Embryonic facial prominence (tissue), 1 donor: Measurements from ENCODE around the gene CACUL1.

ENCODE experiments used
- DNase-seq: peaks from one replicate; pipeline ENCODE4 v3.0.0-alpha.2; 2016; ENCODE audit errors: extremely low spot score

The CACUL1 gene

GRCh38 chr10:118638680-118639079 is 116.1 kb downstream of the CACUL1 start:
- DNase-seq, result no peak

DNA sequence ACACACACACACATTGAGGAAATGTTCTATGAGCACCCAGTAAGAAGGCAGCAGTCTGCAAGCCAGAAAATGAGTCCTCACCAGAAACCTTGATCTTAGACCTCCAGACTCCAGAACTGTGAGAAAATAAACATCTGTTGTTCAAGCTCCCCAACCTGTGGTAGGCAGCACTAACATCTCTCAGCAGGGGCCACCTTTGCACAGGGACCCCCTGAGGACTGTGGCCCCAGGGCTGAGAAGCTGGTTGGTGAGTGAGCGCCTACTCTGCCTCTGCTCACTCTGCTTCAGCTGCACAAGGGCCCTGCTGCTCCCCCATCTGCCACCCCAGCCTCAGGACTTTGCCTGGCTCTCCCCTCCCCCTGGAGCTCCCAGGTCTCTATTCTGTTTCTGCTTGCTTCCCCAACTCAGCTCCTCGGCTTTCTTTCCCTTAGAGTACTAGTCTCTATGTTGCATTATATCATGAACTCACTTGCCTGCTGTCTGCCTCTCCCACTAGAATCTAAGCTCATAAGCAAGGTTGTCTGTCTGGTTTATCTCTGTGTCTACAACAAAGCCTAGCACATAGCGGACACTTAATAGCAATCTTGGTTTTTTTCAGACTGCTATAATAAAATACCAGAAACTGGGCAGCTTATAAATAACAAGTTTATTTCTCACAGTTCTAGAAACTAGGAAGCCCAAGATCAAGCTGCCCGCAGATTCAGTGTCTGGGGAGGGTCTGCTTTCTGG is 118.9 kb downstream of the CACUL1 start:
- no peak for DNase-seq

DNA sequence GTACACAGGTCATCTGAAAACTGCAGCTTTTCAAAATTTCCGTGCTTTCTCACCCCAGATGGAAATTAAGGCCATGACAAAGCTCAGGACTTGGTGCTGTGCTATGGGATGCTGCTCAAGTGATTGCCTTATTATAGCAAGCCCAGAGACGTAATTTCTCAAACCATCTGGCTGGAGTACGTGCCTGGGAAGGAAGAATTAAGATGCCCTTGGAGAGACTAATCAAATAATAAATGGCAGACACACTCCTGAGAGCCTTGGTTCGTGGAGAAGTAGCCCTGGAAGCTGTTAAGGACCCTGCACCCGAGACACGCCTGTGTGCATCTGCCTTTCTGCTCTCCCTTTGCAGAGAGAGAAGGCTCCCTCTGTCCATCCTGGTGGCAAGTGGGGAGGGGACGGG is 121.0 kb downstream of the CACUL1 start:
- DNase-seq, result no peak

DNA sequence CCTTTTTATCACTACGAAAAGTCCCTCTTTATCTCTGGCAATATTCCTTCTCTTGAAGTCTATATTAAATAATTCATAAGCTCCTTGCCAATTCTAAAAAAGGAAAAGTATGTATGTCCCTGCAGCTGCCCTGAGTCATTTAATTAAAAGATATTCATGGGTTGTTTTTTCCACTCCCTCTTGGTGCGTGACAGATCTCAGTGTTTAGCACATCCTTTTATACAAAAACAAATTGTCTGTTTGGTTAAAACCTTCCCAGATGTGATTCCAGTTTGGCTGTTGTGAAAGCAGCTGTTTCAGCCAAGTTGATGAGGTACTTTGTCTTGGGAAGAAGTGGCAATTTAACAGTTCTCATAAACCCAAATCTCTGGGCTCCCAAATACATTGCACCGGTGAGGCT is 125.6 kb downstream of the CACUL1 start:
- DNase-seq, result no peak

- no peak for DNase-seq
Measured at GRCh38 chr10:118628397-118628796, 126.4 kb downstream of the CACUL1 start.

GRCh38 chr10:118626953-118627352 is 127.8 kb downstream of the CACUL1 start:
- no peak for DNase-seq
